CD4-positive, alpha-beta T cell treated with Interleukin-17A for 1 hour (primary cell): ENCODE data around the gene TPMT.

Experiments
- DNase-seq: peaks from one replicate; pipeline ENCODE4 v3.0.0-alpha.2; 2020

Gene TPMT

GRCh38 chr6:18107061-18107460 lies 47.8 kb downstream of the TPMT start:
- DNase-seq = no peak

- no peak for DNase-seq
Observed at GRCh38 chr6:18102783-18103509, 51.9 kb downstream of the TPMT start.

- DNase-seq = no peak
Observed at GRCh38 chr6:18101873-18102272, 53.0 kb downstream of the TPMT start.

- DNase-seq = no peak
Observed at GRCh38 chr6:18101271-18101670, 53.6 kb downstream of the TPMT start.

- DNase-seq = no peak
Observed at GRCh38 chr6:18100296-18100695, 54.6 kb downstream of the TPMT start.

- DNase-seq = no peak
Observed at GRCh38 chr6:18099511-18099910, 55.4 kb downstream of the TPMT start.

- DNase-seq = no peak
Observed at GRCh38 chr6:18096423-18096822, 58.5 kb downstream of the TPMT start.

GRCh38 chr6:18091382-18091781 lies 63.5 kb downstream of the TPMT start:
- DNase-seq = no peak

GRCh38 chr6:18090349-18090786 lies 64.5 kb downstream of the TPMT start:
- no peak for DNase-seq

- no peak for DNase-seq
Observed at GRCh38 chr6:18088419-18089296, 66.2 kb downstream of the TPMT start.

GRCh38 chr6:18087396-18088165 lies 67.3 kb downstream of the TPMT start:
- no peak for DNase-seq

- DNase-seq = no peak
Observed at GRCh38 chr6:18081025-18081668, 73.7 kb downstream of the TPMT start.

- DNase-seq = no peak
Observed at GRCh38 chr6:18080544-18080943, 74.3 kb downstream of the TPMT start.

- DNase-seq = no peak
Observed at GRCh38 chr6:18078866-18079265, 76.0 kb downstream of the TPMT start.
